H9 (cell line): ENCODE results near the gene MTHFD1L. TPM values are rescaled to one million over a fixed set of nuclear protein-coding genes. Genes with fewer than 3 reads are reported as not detected.
A peak's percentile ranks its signal among the peaks of the same experiment; 100 is the strongest.

ENCODE experiments used
- DNase-seq: peaks from one replicate; pipeline ENCODE4 v3.0.0-alpha.2; 2017
- H2AFZ ChIP-seq: one replicate; pipeline ENCODE4 v1.6.1; 2013; ENCODE audit warnings: mild to moderate bottlenecking, low read length, control low read depth, moderate library complexity
- H2AK5ac ChIP-seq: 2 replicates; pipeline ENCODE4 v1.6.1; 2013; ENCODE audit warnings: low read length, control low read depth, mixed read lengths; ENCODE audit not compliant: insufficient read length
- H2BK120ac ChIP-seq: one replicate; pipeline ENCODE4 v1.6.1; 2013; ENCODE audit warnings: low read depth, mild to moderate bottlenecking, low read length, control low read depth, inconsistent platforms; ENCODE audit not compliant: poor library complexity, severe bottlenecking
- H2BK12ac ChIP-seq: 2 replicates; pipeline ENCODE4 v1.6.1; 2013; ENCODE audit warnings: low read length, control low read depth, mixed read lengths, low read depth; ENCODE audit not compliant: insufficient read length
- H2BK15ac ChIP-seq: 2 replicates; pipeline ENCODE4 v1.6.1; 2013; ENCODE audit warnings: low read depth, low read length, control low read depth
- H2BK20ac ChIP-seq: one replicate; pipeline ENCODE4 v1.6.1; 2013; ENCODE audit warnings: low read depth, mild to moderate bottlenecking, low read length, control low read depth, inconsistent platforms; ENCODE audit not compliant: poor library complexity, severe bottlenecking
- H2BK5ac ChIP-seq: 2 replicates; pipeline ENCODE4 v1.6.1; 2013; ENCODE audit warnings: low read length, control low read depth, mixed read lengths; ENCODE audit not compliant: insufficient read length
- H3K14ac ChIP-seq: 2 replicates; pipeline ENCODE4 v1.6.1; 2013; ENCODE audit warnings: low read length, control low read depth; ENCODE audit not compliant: insufficient read depth
- H3K18ac ChIP-seq: 2 replicates; pipeline ENCODE4 v1.6.1; 2013; ENCODE audit warnings: low read depth, mild to moderate bottlenecking, mixed read lengths, low read length, control low read depth; ENCODE audit not compliant: insufficient read length
- H3K23ac ChIP-seq: 2 replicates; pipeline ENCODE4 v1.6.1; 2013; ENCODE audit warnings: low read length, control low read depth, mixed read lengths, low read depth; ENCODE audit not compliant: insufficient read length
- H3K23me2 ChIP-seq: 2 replicates; pipeline ENCODE4 v1.6.1; 2013; ENCODE audit warnings: low read depth, mild to moderate bottlenecking, mixed read lengths, low read length, control low read depth; ENCODE audit not compliant: insufficient read length, poor library complexity, severe bottlenecking
- H3K27ac ChIP-seq: 2 replicates; pipeline ENCODE4 v1.5.1; 2013; ENCODE audit warnings: low read length, control low read depth, mixed read lengths, low read depth; ENCODE audit not compliant: insufficient read length
- H3K27me3 ChIP-seq: 2 replicates; pipeline ENCODE4 v1.6.1; 2013; ENCODE audit warnings: low read length, control low read depth, inconsistent platforms; ENCODE audit not compliant: insufficient read depth
- H3K4ac ChIP-seq: 2 replicates; pipeline ENCODE4 v1.6.1; 2013; ENCODE audit warnings: low read depth, mild to moderate bottlenecking, control low read depth, inconsistent platforms, low read length, moderate library complexity
- H3K4me1 ChIP-seq: 2 replicates; pipeline ENCODE4 v1.6.1; 2013; ENCODE audit warnings: low read length, control low read depth, inconsistent platforms; ENCODE audit not compliant: insufficient read depth
- H3K4me2 ChIP-seq: 2 replicates; pipeline ENCODE4 v1.6.1; 2013; ENCODE audit warnings: low read length, control low read depth, mixed read lengths; ENCODE audit not compliant: insufficient read length, insufficient read depth
- H3K56ac ChIP-seq: 2 replicates; pipeline ENCODE4 v1.6.1; 2013; ENCODE audit warnings: low read depth, mild to moderate bottlenecking, mixed read lengths, low read length, control low read depth; ENCODE audit not compliant: insufficient read length
- H3K79me1 ChIP-seq: 2 replicates; pipeline ENCODE4 v1.6.1; 2013; ENCODE audit warnings: low read depth, mild to moderate bottlenecking, moderate library complexity, low read length, control low read depth, inconsistent platforms; ENCODE audit not compliant: insufficient read depth, poor library complexity, severe bottlenecking
- H3K79me2 ChIP-seq: 2 replicates; pipeline ENCODE4 v1.6.1; 2013; ENCODE audit warnings: low read length, control low read depth, inconsistent platforms; ENCODE audit not compliant: insufficient read depth
- H3K9ac ChIP-seq: 2 replicates; pipeline ENCODE4 v1.6.1; 2013; ENCODE audit warnings: low read length, control low read depth, mixed read lengths; ENCODE audit not compliant: insufficient read length; ENCODE audit errors: extremely low read depth
- H3K9me3 ChIP-seq: one replicate; pipeline ENCODE4 v1.6.1; 2013; ENCODE audit warnings: low read depth, low read length, inconsistent platforms; ENCODE audit not compliant: control insufficient read depth
- H3T11ph ChIP-seq: one replicate; pipeline ENCODE4 v1.6.1; 2013; ENCODE audit warnings: mild to moderate bottlenecking, low read length, control low read depth, inconsistent platforms
- H4K20me1 ChIP-seq: one replicate; pipeline ENCODE4 v1.6.1; 2013; ENCODE audit not compliant: control insufficient read depth, insufficient read length, insufficient read depth
- H4K5ac ChIP-seq: 2 replicates; pipeline ENCODE4 v1.6.1; 2013; ENCODE audit warnings: low read depth, mild to moderate bottlenecking, mixed read lengths, low read length, control low read depth; ENCODE audit not compliant: insufficient read length
- H4K8ac ChIP-seq: replicated peaks from 2 replicates; pipeline ENCODE4 v1.6.1; 2013; ENCODE audit warnings: low read length, control low read depth, mixed read lengths, low read depth; ENCODE audit not compliant: insufficient read length
- H4K91ac ChIP-seq: 2 replicates; pipeline ENCODE4 v1.6.1; 2013; ENCODE audit warnings: low read depth, mild to moderate bottlenecking, moderate library complexity, mixed read lengths, low read length, control low read depth; ENCODE audit not compliant: insufficient read length
- H3K27ac Mint-ChIP-seq, 3 experiments: 2 replicates in 2 of 3; 3 replicates in 1 of 3; pipeline ENCODE4 v1.8.0; 2020 to 2021; ENCODE audit warnings: mixed read lengths in 3 of 3, mild to moderate bottlenecking in 1 of 3, moderate library complexity in 1 of 3
- H3K27me3 Mint-ChIP-seq: 2 replicates; pipeline ENCODE4 v1.8.0; 2021; ENCODE audit warnings: low read depth, mild to moderate bottlenecking, moderate library complexity, mixed read lengths
- H3K36me3 Mint-ChIP-seq, 3 experiments: 2 replicates in 2 of 3; 3 replicates in 1 of 3; pipeline ENCODE4 v1.8.0; 2020 to 2021; ENCODE audit warnings: low read depth in 3 of 3, mixed read lengths in 3 of 3; ENCODE audit not compliant: insufficient read depth in 1 of 3
- H3K4me1 Mint-ChIP-seq, 2 experiments: 2 replicates each; pipeline ENCODE4 v1.8.0; 2020; ENCODE audit warnings: mixed read lengths in 2 of 2
- H3K4me3 Mint-ChIP-seq, 2 experiments: 2 replicates in 1 of 2; 3 replicates in 1 of 2; pipeline ENCODE4 v1.8.0; 2020 to 2021; ENCODE audit warnings: mild to moderate bottlenecking in 2 of 2, mixed read lengths in 2 of 2, moderate library complexity in 1 of 2
- H3K9me3 Mint-ChIP-seq, 2 experiments: 2 replicates in 1 of 2; 3 replicates in 1 of 2; pipeline ENCODE4 v1.8.0; 2020; ENCODE audit warnings: mild to moderate bottlenecking in 2 of 2, mixed read lengths in 2 of 2, moderate library complexity in 1 of 2
- CTCF ChIP-seq: fragments of 200-600 bp; sonication (generic); conservative IDR thresholded peaks from 3 replicates; pipeline ENCODE4 v1.8.0; 2021; ENCODE audit warnings: antibody characterized with exemption, mild to moderate bottlenecking
- WGBS: extraction: QIAGEN DNeasy Blood & Tissue Kit; methylation state at CpG from one replicate; pipeline ENCODE4 v1.1.7; 2013; ENCODE audit warnings: missing lambda C conversion rate, low lambda C conversion rate, mixed read lengths; ENCODE audit not compliant: insufficient read length; ENCODE audit errors: extremely low coverage; 5-methylcytosine and 5-hydroxymethylcytosine counted together
- total RNA-seq: library from RNA; stranded (reverse); gene quantifications from 2 replicates; pipeline ENCODE4 v1.2.1, GENCODE V29; 2021

Gene MTHFD1L
- total RNA-seq, 1 experiment from 2014 or later, result 90.2 TPM

GRCh38 chr6:151088599-151088935 lies 223.1 kb downstream of the MTHFD1L start:
- Histone ChIP-seq H3K18ac (no peak overlapping the region), H3K79me1 (no peaks in the 10 kb centered on the region), H3K9me3 (no peaks in the 10 kb centered on the region), H3K79me2 (no peaks in the 10 kb centered on the region), H2AK5ac (no peak overlapping the region), H4K20me1 (no peaks in the 10 kb centered on the region), H3K4ac (no peak overlapping the region), H3K4me1 (no peaks in the 10 kb centered on the region; the same call in 1 of the 2 replicates), H2BK120ac (no peak overlapping the region), H2BK12ac (no peak overlapping the region), H2BK20ac (no peak overlapping the region), H3K23me2 (no peaks in the 10 kb centered on the region), H3K4me2 (no peak overlapping the region), H2BK15ac (no peak overlapping the region), H3K27ac (no peak overlapping the region), H4K5ac (no peak overlapping the region), H2BK5ac (no peak overlapping the region), H3T11ph (no peak overlapping the region), H3K56ac (no peak overlapping the region), H2AFZ (no peak overlapping the region), H3K27me3 (no peaks in the 10 kb centered on the region), H3K9ac (no peak overlapping the region), H3K14ac (no peak overlapping the region), H3K23ac (no peak overlapping the region), H4K8ac (no peak overlapping the region), H4K91ac (no peak overlapping the region)
- H3K4me3 Mint-ChIP-seq, result no peak overlapping the region
- no CpG with 5 or more reads among the region's 11 CpGs for WGBS
- TF ChIP-seq CTCF, result no peak
- no peaks in the 10 kb centered on the region for H3K9me3 Mint-ChIP-seq
- peaks cover 31 to 42% of the 10 kb centered on the region in 2 experiments for H3K4me1 Mint-ChIP-seq
- no peak for DNase-seq
- 0 out of 7 replicates have a peak overlapping the region, but pooled peaks of 2 of the 3 experiments have one; percentile 60 to 79 for H3K27ac Mint-ChIP-seq
- H3K36me3 Mint-ChIP-seq, result peaks cover 25 to 29% (median 27%) of the 10 kb centered on the region in 3 experiments
- H3K27me3 Mint-ChIP-seq, result no peaks in the 10 kb centered on the region
